ENCODE results near the gene RPS3A. TPM values are rescaled to one million over a fixed set of nuclear protein-coding genes. Genes with fewer than 3 reads are reported as not detected.

RPS3A gene
- polyA plus RNA-seq, 3 donors: 3,661 to 4,405 (median 4,391) TPM

DNA sequence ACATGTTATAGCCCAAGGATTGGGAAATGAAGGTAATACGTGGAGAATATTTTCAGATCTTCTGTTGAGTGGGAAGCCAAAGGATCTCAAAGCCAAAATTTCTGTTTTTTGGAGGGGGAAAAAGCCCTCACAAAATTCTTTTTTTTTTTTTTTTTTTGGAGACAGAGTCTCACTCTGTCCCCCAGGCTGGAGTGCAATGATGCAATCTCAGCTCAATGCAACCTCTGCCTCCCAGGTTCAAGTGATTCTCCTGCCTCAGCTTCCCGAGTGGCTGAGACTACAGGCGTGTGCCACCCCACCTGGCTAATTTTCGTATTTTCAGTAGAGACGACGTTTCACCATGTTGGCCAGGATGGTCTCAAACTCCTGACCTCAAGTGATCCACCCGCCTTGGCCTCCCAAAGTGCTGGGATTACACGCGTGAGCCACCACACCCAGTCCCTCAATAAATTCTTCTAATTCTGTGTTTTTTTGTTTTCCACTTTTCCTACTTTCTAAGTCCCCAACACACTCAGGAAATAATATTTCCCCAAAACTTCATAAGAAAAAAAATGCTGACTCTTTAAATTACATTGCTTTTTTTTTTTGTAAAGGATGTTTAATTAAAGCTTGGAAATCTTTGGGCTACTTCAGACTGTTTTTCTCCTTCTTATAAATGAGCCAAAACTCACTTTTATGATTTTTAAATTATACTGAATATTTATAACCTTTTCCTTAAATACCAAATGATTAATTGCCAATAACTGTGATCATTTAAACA lies 51.6 kb downstream of the RPS3A start:
- no peak for DNase-seq (ENCODE audit: extremely low read depth in 1 of 11, low read depth in 9 of 11, low spot score in 4 of 11)

DNA sequence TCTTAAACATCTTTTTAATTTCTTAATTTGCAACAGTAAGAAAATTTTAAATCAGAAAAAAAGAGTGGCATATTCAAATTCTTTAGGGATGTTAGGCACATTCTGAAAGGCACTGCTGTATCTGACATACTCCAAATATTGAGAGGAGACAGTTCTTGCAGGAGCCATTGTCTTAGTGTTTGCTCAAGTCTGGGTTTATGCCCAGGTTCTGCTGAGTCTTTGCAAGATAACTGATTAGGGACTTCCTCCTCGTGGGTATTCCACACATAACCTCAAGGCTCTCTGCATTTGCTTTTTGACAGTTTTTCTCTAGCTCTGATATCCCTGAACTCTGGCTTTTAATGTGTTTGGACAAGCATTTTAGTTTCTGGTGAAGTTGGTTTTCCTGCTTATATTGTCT lies 52.6 kb downstream of the RPS3A start:
- DNase-seq (ENCODE audit: extremely low read depth in 1 of 11, low read depth in 9 of 11, low spot score in 4 of 11): no peak

DNA sequence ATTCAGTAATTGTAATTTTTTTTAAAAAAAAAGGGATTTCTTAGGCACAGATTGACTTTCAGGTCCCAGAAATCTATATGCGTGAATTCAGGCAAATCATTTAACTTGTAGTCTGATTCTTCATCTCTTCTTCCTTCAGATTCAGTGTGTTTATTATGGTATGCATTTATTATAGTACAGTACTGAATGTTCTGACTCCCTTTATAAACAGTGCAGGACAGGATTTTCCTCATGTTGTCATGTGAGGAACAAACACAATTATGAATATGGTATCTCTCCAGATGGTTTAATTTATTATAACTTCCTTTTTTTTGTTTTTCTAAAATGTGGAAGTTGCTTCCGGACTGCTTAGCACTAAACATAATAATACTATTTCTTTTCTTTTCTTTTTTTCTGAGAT lies 54.2 kb downstream of the RPS3A start:
- DNase-seq (ENCODE audit: extremely low read depth in 1 of 11, low read depth in 9 of 11, low spot score in 4 of 11): no peak

Other genes with a start within 250 kb of the RPS3A start
- 10 to 100 TPM; 64.0 to 70.1 (median 67.0) TPM for gene LRBA, start 84.3 kb upstream of the RPS3A start, polyA plus RNA-seq (ENCODE audit: insufficient read length in 3 of 3)
- gene PRSS48, start 177.5 kb downstream of the RPS3A start, polyA plus RNA-seq (ENCODE audit: insufficient read length in 3 of 3): not detected
- gene SH3D19, start 226.0 kb downstream of the RPS3A start, polyA plus RNA-seq (ENCODE audit: insufficient read length in 3 of 3): 10 to 100 TPM; 27.1 to 31.4 (median 30.7) TPM

All from renal cortex interstitium (tissue), 11 donors.